GM21515 (cell line): ENCODE data around the gene KDELR3.

Experiments
- ATAC-seq: cut with Tn5 transposase; IDR thresholded peaks from one replicate; pipeline ENCODE4 v1.9.1; 2021; ENCODE audit not compliant: unreplicated experiment

Gene KDELR3

DNA sequence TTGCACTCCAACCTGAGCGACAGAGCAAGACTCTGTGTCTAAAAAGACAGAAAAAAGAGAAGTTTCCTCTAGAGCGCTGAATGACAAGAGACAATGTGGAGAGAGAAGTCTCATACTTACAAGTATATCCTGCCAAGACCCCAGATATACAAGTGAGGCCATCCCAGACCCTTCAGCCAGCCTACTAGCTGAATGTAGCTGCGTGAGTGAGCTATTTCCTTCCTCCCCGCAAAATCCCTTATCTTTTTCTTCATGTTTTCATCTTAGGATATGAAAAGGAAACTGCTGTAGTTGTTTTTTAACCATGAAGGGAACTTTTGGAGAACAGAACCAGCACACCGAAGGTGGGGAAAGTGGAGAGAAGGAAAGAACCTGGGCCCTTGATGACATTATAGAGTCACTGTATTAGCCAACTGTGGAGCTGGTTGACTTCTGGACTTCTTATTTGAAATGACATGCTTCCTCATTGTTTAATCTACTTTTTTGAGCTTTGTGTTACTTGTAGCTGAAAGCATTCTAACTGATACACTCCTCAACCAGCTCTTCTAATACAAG is 42.6 kb downstream of the KDELR3 start:
- ATAC-seq, result no peak

DNA sequence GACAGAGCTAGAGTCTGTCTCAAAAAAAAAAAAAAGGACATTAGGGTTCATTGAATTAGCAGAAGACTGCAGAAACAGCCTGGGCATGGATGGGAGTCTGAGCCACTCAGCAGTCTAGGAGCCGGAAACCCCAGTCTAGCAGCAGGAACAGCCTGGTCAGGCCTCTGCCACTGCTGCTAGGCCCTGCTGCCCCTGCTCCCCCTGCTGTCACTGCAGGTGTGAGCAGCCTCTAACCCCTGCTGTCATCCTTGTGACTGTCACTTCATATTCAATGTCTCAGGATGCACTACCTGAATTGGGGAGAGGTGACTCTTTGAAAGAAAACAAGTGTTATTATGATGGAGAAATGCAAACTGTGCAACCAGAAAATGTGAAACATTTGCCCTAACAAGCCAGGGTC is 45.2 kb downstream of the KDELR3 start:
- ATAC-seq, result no peak

DNA sequence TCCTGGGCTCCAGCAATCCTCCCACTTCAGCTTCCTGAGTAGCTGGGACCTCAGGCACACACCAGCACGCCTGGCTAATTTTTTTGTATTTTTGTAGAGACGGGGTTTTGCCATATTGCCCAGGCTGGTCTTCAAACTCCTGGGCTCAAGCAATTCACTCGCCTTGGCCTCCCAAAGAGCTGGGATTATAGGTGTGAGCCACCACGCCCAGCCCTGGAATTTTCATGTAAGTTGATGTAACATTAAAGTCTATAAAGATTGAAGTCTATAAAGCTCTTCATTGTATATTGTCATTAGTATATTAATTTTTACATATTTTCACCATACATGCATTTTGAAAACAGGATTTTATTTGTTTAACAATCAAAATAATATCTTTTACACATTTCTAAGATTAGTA is 50.7 kb downstream of the KDELR3 start:
- no peak for ATAC-seq

DNA sequence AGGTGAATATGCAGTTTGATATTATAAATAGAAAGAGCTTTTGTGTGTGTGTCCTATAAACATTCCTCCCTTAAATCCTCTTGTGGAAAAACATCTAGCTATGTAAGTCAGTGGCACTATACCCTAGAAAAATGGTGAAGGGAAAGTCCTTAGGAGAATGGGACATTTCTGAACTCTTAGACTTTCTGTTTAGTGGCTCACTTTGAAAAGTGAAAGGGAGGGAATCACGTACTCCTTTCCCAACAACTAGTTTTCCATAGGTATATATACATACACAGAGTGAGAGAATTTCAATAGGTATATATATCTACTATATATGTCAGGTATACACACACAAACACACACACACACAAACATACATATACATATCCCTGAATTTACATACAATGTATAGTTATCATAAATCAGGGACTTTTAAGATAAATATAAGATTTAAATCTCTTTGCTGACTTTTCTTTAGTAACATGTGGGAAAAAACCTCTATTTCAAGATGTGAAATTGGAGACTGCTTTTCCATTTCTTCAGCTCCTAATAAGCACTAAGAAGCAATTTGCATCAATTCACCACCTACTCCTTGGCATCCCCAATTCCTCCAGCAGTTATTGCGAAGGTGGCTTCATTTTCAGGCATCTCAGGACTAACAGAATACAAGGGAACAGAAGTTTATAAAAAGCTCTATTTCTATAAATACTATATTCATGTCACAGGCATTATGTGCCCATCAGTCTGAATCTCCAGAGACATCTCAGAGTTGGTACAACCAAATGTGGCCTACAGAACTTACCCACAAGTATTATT is 51.8 kb downstream of the KDELR3 start:
- ATAC-seq, result no peak

DNA sequence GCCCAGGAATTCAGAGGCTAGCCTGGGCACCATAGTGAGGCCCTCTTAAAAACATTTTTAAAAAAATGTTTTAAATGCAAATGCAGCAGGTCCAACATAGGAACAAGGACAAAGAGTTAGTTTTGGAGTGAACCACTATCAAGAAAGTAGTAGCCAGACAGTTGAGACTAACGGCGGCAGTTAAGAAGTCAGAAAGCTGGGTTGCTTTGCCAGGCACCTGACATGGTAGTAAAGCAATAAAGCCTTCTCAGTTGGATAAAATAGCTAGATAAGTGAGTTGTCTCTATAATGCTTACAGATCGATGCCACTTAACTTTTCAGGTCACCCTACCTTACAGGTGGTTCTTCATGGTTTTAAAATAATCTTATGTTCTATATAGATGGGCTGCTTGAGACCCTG is 55.1 kb downstream of the KDELR3 start:
- ATAC-seq, result no peak

DNA sequence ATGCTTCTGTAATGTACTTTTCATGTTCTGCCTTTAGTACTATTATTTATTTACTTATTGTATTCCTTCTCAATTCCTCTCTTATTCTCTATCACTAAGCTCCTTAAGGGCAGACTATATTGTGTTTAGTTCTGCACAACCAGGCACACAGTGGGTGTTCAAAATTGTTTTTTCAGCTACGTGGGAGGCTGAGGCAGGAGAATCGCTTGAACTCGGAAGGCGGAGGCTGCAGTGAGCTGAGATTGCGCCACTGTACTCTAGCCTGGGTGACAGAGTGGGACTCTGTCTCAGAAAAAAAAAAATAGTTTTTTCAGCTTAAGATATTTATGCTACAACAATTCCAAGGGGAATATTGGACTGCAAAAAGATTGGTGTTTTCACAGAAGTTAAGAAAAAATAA is 55.6 kb downstream of the KDELR3 start:
- no peak for ATAC-seq

DNA sequence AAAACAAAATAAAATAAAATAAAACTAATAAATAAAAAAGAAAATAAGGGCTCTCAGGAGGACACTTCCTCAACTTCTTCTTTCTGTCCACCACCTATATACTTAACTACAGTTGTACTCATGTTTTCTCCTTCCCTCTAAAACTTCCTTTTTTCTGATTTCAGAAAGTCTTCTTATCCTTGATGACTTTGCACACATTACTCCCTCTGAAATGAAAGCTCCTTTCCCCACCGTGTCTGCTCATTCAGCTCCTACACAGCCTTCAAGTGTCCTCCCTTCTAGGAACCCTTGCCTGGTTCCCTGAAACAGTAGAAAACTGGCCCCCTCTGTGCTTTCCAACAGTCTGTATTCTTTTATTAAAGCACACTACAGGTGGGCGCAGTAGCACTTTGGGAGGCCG is 56.5 kb downstream of the KDELR3 start:
- no peak for ATAC-seq

DNA sequence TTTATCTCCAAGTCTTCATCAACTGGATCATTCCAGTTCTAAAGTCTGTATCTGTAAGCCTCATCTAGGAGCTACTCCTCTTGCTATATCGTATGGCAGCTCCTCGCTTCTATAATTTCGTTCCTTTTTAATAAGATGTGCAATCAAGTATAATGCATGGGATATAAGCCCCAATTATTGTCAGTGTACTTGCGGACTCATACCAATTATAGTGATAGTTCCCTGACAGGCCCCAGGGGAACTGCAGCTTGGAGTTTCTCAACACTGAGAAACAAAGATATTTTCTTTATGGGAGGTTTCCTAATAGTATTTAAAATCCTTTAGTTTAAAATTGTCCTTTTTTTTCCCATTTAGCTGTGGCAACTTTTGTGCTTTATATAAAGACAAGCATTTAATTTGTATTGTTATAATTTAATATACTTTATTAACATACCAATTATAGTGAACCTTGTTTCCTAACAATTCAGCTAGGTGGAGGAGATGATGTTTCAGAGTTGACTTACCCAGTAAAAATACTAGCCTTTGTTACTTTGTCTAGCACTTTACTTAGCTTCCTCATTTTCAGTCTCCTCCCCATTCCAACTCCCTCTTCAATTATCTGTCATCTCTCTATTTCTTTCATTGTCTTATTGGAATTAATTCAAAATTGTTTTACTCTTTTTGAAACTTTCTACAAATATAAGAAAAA is 63.5 kb downstream of the KDELR3 start:
- no peak for ATAC-seq
